EL (cell line): ENCODE measurements around the gene NLRP1.

Experiments used
- DNase-seq: peaks from one replicate; pipeline ENCODE4 v3.0.0-alpha.2; 2016

Gene NLRP1

GRCh38 chr17:5511401-5512225, 72.7 kb downstream of the NLRP1 start:
- DNase-seq, result no peak

GRCh38 chr17:5510771-5511170, 73.5 kb downstream of the NLRP1 start:
- DNase-seq, result no peak

GRCh38 chr17:5509482-5509881, 74.8 kb downstream of the NLRP1 start:
- peak; percentile 86 for DNase-seq

DNA sequence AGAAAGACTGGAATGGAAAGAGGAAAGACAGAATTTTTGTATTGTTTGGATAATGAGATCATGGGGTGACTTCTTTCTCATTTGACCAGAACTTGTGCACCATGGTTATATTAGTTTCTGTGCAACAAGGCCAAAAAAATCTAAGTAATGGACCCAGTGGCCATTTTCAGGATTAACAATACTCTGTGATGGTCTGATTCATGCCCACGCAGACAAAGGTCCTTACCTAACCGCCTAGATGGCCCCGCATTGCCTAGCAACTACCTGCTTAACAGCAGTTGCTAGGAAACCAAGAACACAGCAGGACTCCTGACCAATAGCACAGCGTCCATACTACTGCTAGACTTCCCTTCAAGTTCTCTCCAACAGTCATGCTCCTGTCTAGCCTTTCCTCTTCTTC, 75.5 kb downstream of the NLRP1 start:
- peak; percentile 47 for DNase-seq

GRCh38 chr17:5506307-5506706, 78.0 kb downstream of the NLRP1 start:
- no peak for DNase-seq

DNA sequence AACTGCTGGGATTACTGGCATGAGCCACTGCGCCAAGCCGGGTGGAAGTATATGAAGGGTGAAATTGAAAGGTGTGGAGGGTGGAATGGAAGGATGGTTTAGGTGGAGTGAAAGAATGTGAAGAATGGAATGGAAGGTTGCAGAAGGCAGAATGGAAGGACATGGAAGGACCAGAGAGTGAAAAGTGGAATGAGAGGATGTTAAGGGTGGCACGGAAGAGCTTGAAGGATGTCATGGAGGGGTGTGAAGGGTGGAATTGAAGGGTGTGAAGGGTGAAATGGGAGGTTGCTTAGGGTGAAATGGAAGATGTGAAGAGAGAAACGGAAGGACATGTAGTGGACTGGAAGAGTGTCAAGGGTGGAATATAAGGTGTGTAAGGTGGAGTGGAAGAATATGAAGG, 81.8 kb downstream of the NLRP1 start:
- DNase-seq, result no peak

- no peak for DNase-seq
Measured at GRCh38 chr17:5501685-5502084, 82.6 kb downstream of the NLRP1 start.

- DNase-seq, result peak; percentile 90
Measured at GRCh38 chr17:5500589-5501391, 83.5 kb downstream of the NLRP1 start.

- no peak for DNase-seq
Measured at GRCh38 chr17:5500247-5500588, 84.1 kb downstream of the NLRP1 start.

GRCh38 chr17:5499476-5500231, 84.7 kb downstream of the NLRP1 start:
- peak; percentile 28 for DNase-seq

GRCh38 chr17:5492970-5493369, 91.3 kb downstream of the NLRP1 start:
- DNase-seq, result no peak

DNA sequence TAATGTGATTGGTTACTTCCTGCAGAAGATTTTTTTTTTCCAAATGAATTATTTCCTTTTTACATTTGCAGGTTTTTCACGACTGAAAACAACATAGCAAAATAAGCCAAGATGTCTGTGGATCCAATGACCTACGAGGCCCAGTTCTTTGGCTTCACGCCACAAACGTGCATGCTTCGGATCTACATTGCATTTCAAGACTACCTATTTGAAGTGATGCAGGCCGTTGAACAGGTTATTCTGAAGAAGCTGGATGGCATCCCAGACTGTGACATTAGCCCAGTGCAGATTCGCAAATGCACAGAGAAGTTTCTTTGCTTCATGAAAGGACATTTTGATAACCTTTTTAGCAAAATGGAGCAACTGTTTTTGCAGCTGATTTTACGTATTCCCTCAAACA, 95.6 kb downstream of the NLRP1 start:
- no peak for DNase-seq

- DNase-seq, result peak; percentile 100
Measured at GRCh38 chr17:5486206-5487124, 97.8 kb downstream of the NLRP1 start, which contains the start of gene MIS12. Gene MIS12 (plus strand): TSS chr17:5486566. CDS start chr17:5488863, 2,297 bp downstream.

- DNase-seq, result peak; percentile 70
Measured at GRCh38 chr17:5485270-5486205, 98.8 kb downstream of the NLRP1 start, which contains the start of gene DERL2. Gene DERL2 (minus strand): TSS chr17:5486178. CDS start chr17:5486161, 17 bp downstream.

GRCh38 chr17:5481451-5481850, 102.9 kb downstream of the NLRP1 start:
- DNase-seq, result no peak

DNA sequence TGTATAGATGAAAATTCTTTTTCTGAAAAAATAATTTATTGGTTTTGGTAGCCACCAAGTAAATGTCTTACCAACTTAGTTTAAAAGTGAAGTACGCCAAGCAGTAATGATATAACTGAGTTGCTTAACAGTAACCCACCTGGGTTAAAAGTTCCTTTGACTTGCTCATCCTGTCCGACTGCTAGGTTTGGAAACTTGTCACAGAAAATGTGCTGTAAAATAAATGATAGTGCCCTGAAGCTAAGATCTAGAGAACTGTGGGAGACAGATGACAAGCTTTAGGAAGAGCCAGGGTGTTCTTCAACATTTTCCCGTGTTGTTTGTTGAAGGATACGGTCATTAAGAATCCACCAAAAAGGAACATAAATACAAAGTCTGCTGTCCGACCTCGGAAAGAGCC, 103.3 kb downstream of the NLRP1 start:
- DNase-seq, result no peak

DNA sequence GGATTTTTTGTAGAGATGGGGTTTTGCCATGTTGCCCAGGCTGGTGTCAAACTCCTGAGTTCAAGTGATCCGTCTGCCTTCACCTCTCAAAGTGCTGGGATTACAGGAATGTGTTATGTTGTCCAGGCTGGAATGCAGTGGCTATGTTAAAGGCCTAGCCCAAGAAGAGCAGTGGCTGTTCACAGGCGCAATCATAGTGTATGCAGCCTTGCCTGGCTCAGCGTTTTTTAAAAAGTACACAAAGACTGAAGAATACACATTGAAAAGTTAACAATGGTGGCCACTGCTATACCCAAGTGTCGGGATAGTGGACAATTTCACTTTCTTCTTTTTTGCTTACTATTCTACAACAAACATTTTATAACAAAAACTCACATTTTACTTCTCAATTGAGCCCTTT, 105.3 kb downstream of the NLRP1 start:
- no peak for DNase-seq

DNA sequence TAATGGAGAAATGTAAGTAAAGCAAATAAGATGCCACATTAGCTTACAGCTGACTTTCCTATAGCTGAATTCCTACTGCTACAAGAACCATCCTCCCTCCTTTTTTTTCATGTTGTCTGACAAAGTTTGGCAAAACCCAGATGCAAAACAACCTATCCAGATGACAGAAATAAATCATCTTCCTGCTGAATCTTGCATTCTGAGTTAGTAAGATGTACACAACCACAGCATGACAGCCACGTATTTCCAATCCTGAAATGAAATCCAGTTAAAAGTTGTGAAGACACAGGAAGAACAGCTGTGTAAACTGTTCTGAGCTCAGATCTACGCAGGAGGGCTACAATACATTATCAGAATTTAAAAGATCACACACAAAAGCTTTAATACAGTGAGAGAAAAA, 110.4 kb downstream of the NLRP1 start:
- no peak for DNase-seq

GRCh38 chr17:5472511-5472910, 111.8 kb downstream of the NLRP1 start:
- DNase-seq, result no peak

DNA sequence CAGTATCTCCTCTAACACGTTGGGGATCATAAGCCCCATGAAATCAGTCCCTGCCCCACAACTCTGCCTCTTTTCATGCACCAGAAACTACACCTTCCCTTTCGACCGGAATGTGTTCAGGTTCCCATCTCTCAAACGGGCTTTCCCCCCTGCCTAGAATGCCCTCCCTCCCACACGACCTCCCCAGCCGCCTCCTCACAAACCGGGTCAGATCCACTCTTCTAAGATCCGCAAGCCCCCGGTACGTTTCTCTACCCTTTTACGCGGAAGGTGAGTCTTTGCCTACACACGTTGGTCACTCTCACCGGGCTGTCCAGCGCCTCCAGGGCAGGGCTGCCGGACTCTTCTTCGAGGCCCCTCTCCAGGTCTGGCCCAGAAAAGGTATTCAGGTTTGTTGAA, 116.2 kb downstream of the NLRP1 start:
- no peak for DNase-seq

- DNase-seq, result peak; percentile 21
Measured at GRCh38 chr17:5467416-5467815, 116.9 kb downstream of the NLRP1 start.
